Hematopoietic multipotent progenitor cell treated with erythropoietin and hydrocortisone succinate and interleukin-3 and kit ligand, for 6 days (in vitro differentiated cells): Measurements from ENCODE around the gene HNRNPL.
A peak's percentile ranks its signal among the peaks of the same experiment; 100 is the strongest.
"Not testable (repeated sequence)": the region's sequence is repeated elsewhere in the genome, so short reads cannot be mapped to it uniquely, and the experiment has no call there.

Source experiments
- DNase-seq: peaks from one replicate; pipeline ENCODE4 v3.0.0-alpha.2; 2015

The HNRNPL gene

DNA sequence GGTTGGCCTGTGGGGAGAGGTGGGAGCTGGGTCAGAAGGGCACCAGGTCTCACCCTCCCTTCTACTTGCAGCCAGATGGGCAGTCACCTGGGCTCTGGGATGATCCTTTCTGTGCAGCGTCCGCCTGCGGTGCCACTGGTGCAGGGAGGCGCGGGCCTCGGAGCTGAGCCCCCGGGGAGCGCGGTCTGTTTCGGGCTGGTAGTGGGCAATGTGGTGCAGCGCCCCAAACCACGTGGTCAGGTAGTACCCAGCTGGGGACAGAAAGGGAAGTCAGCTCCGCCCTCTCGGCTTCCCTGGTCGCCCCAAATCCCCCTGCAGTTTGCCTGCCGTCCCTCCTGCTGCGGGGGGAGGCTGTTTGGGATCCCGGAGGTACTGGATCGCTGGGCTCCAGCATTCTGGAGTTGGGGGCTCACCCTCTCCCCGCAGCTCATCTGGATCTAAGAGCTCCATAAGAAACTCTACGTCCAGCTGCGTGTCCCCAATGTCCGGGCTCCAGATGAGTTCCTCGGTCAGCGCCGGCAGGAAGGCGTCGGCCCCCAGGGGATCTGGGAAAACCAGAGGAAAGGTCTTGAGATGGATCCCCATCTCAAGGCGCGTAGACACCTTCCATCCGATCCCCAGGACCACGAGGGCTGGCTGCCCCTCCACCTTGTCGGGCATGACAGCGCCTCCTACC is 19.5 kb upstream of the HNRNPL start:
- DNase-seq, result peak; percentile 69

DNA sequence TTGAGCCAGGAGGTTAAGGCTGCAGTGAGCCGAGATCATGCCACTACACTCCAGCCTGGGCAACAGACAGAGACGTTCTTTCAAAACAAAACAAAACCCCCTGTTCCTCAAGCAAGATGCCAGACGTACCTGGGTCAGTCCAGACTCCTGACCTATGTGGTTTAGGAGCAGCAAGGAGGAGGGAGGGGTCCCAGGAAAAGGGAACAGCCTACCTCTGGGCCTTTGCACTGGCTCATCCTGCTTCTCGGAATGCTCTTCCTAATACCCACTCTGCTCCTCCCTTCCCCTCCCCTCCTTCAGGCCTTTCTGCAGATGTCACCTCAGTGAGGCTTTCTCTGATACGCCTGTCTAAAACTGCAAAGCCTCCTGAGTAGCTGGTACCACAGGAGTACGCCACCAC is 18.8 kb upstream of the HNRNPL start:
- DNase-seq, result no peak

DNA sequence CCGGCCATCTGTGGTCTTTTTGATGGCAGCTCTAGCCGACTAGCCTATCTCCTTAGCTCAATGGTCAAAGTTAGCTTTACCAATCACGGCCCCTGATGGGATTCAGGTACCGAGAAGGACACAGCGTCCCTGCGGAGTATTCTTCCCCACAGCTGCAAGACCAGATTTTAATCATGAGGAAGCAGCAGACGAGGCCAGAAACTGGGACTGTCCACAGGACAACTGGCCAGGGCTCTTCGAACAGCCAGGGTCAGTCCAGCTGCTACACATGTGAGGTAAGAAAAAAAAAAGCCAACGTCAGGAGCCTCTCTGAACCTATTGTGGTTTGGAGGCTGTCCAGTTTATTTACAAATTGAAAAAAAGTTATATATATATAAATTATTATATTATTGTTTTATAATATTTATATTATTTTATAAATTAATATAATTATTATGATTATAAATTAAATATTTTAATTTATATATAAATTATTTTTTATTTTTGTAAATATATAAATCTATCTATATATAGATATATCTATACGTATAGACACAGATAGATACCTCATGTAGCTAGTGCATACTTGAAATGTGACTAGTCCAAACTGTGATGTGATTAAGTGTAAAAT is 17.5 kb upstream of the HNRNPL start:
- no peak for DNase-seq

DNA sequence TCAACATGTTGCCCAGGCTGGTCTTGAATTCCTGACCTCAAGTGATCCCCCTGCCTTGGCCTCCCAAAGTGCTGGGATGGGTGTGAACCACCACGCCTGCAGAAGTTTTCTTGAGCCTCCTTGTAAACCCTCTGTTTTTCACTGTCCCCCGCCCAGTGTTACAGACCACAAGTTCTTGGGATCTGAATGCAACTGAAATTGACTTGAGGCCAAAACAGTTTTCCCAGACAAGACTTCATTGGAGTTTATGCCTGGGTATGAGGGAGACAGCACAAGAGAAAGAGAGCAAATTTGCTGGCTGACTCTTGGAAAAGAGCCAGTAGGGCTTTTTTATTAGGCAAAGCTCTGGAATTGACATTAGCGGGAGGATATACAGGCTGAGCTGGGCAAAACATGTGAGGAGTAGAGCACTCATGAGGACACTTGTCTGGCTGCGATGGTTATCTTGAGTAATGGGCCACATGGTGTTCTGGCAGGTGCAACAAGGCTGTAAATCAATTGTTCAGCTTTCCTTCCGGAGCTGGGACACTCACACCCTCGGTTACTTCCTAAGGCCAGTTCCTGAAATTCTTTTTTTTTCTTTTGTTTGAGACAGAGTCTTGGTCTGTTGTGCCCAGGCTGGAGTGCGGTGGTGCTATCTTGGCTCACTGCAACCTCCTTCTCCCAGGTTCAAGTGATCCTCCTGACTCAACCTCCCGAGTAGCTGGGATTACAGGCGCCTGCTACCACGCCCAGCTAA is 12.7 kb upstream of the HNRNPL start:
- peak; percentile 75 for DNase-seq

DNA sequence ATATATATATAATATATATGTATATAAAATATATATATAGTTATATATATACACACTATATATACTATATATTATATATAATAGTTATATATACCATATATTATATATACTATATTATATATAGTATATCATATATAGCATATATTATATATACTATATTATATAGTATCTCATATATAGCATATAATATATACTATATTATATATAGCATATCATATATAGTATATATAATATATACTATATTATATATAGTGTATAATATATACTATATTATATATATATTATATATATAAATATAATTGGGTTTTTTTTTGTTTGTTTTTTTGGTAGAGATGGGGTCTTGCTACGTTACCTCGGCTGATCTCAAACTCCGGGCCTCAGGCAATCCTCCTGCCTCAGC is 11.6 kb upstream of the HNRNPL start:
- no peak for DNase-seq

DNA sequence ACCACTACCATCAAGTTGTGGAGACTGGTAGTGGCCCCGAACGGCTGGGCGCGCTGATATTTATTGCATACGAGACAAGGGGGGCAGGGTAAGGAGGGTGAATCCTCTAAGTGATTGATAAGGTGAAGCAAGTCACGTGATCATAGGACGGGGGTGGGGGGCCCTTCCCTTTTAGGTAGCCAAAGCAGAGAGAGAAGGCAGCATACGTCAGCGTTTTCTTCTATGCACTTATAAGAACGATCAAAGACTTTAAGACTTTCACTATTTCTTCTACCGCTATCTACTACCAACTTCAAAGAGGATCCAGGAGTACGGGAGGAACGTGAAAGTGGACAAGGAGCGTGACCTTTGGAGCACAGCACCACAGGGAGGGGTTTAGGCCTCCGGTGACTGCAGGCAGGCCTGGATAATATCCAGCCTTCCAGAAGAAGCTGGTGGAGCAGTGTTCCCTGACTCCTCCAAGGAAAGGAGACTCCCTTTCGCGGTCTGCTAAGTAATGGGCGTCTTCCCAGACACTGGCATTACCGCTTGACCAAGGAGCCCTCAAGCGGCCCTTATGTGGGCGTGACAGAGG is 9.9 kb upstream of the HNRNPL start:
- not testable (repeated sequence) for DNase-seq

DNA sequence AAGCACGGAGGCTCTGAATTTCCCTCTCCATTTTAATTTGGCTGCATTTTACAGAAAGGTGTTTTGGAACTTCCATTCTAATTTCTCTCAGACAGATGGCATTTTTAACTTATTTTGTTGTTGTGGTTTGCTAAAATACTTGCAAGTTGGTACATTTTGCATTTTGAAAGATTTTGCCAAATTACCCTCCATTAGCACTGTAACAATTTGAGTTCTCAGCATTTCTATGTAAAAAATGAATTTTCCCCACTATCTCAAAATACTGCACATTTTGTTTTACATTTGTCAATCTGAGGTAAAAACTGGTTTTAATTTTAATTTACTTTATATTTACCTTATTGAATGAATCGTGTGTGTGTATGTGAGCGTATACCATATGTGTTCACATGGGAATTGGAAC is 7.0 kb upstream of the HNRNPL start:
- no peak for DNase-seq

DNA sequence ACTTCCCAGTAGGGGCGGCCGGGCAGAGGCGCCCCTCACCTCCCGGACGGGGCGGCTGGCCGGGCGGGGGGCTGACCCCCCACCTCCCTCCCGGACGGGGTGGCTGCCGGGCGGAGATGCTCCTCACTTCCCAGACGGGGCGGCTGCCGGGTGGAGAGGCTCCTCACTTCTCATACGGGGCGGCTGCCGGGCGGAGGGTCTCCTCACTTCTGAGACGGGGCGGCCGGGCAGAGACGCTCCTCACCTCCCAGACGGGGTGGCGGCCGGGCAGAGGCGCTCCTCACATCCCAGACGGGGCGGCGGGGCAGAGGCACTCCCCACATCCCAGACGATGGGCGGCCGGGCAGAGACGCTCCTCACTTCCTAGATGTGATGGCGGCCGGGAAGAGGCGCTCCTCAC is 6.0 kb upstream of the HNRNPL start:
- DNase-seq, result not testable (repeated sequence)

DNA sequence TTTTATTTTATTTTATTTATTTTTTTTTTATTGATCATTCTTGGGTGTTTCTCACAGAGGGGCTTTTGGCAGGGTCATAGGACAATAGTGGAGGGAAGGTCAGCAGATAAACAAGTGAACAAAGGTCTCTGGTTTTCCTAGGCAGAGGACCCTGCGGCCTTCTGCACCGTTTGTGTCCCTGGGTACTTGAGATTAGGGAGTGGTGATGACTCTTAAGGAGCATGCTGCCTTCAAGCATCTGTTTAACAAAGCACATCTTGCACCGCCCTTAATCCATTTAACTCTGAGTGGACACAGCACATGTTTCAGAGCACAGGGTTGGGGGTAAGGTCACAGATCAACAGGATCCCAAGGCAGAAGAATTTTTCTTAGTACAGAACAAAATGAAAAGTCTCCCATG is 5.2 kb upstream of the HNRNPL start:
- peak; percentile 40 for DNase-seq

DNA sequence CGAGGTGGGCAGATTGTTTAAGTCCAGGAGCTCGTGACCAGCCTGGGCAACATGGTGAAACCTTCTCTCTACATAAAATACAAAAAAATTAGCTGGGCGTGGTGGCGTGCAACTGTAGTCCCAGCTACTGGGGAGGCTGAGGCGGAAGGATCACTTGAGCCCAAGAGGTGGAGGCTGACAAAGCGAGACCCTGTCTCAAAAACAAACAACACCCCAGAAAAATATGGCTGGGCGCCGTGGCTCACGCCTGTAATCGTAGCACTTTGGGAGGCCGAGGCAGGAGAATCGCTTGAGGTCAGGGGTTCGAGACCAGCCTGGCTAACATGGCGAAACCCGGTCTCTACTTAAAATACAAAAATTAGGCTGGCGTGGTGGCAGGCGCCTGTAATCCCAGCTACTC is 3.4 kb upstream of the HNRNPL start:
- DNase-seq, result no peak

DNA sequence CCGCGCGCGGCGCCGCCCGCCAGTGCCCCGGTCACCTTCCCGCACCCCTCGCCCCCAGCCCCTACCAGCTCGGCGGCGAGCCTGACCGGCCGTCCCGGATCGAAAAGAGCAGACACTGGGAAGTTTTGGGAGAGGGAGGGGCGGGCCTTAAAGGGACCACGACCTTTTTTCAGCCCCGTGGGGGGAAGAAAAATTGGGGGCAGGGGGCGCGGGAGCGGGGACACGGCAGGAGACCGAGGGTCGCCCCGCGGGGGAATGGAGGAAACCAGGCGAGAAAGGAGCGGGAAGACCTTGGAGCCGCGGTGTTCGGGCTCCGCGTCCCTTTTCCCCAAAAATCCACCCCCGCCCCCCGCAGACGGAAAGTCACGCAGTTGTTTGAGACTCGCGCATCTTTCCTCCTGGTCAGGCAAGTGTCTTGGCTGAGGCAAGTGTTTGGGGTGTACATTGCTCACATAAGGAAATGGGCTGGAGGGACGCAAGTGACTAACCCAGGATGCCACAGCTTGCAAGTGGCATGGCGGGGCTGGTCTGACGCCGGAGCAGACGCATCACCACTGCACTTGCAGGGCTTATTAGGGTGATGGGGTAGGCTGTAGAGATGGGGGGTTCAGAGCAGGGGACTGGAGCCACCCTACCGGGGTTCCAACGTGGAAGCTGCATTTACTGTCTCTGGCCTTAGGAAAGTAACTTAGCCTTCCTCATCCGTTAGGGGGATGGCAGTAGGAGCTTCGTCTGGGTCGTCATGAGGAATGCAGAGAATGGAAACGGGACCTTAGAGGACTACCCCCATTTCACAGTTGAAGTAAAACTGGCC is 2.7 kb upstream of the HNRNPL start:
- peak; percentile 70 for DNase-seq

DNA sequence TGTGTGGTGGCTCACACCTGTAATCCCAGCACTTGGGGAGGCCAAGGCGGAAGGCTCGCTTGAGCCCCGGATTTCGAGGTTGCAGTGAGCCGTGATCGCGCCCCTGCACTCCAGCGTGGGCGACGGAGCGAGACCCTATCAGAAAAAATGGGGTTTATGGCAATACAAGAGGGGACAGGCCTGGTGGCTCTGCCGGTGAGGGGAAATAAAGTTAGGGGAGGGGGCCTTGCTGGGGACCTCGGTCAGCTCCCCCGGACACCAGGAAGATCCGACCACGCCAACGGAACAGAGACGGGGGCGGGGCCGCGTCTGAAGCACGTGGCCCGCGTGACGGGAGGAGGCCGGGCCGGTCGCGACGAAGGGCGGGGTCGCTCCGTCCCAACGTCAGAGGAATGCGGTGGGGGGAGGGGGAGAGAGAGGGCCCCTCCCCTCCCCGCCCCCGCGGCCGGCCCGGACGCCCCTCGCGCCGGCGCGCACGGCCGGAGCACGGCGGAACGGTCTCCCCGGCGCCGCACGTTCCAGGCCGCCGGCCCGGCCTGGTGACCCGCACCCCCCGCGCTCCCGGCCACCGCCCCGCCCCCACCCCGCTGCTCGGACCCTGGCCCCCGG is 1.9 kb upstream of the HNRNPL start:
- peak; percentile 98 for DNase-seq

DNA sequence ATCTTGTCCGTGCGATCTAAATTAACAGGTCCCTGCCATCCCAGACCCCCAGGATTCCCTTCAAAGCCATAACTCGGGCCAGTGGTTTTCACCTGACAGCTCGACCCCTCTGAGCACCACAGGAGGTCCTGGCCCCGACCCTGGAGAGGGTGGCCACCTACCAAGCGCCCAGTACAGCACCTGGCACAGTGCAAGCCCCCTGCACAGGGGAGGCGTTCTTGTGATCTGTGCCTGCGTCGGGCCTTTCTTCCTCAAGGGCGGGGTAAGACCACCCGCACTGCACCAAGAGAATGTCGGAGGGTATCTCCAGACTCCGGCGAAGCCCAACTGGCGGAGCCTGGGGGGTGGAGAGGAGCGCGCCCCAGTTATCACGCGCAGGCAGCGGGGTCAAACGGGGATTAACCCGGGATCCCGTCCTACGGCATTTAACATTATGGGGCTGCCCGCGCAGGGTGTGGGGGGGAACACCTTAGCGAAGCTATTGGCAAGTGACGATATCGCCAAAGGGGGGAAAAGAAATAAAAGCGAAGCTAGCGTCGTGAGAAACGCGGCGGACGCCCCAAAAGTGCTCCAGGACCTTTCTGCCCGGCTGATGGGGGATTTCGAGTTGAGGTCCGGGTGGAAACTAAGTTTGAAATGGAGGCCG is 1.3 kb upstream of the HNRNPL start:
- DNase-seq, result peak; percentile 73

DNA sequence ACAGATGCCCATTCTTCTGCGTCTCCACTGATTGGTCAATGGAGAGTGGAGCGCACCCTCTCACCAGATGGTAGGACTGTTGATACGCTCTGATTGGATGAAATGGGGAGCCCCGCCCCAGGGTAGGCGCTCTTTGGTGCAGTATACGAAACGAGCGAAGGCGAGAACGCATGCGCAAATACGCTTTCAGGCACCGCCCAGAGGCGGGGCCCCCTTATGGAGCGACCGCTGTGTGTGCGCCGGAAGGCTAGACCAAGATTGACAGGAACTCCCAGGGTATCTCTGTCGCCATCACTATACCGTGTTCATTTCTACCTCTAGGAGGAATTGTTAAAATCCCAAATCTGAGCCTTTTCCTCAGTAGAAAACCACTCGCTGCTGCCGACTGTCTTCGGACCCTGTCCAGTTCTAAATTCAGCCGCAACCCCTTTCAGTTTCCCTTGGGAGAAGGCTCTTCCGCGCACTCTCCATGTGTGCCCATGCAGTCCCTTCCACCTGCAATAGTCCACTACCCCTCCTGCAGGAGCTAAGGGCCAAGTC is 720 bp upstream of the HNRNPL start:
- DNase-seq, result no peak

DNA sequence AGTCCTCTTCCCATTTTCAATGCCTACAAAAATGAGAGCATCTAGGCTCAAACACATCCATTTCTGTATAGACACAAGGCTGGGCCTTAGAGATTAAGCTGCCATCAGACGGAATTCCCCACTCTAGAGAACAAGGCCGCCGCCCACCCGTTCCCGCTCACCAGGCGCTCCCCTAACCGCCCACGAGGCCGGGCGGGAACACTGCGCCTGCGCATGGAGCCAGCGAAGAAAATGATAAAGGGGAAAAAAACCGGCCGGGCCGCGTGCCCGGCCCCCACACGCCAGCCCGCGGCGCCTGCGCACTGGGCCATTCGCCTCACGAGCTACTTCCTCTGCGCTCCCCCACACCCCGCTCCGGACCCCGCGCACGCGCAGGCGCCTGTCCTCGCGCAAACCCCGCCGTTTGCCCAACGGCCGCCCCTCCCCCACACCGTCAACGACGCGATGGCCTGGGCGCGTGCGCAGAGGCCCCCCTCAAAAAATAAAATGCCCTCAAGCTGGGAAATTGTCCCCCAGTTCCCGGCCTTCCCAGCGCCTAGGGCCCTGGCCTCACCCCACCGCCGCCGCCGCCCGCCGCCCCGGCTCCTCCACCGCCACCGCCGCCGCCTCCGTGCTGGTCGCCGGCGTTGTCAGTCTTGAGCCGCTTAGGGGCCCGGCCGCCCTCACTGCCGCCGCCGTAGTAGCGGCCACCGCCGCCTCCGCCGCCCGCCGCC is 483 bp downstream of the HNRNPL start:
- peak; percentile 98 for DNase-seq

DNA sequence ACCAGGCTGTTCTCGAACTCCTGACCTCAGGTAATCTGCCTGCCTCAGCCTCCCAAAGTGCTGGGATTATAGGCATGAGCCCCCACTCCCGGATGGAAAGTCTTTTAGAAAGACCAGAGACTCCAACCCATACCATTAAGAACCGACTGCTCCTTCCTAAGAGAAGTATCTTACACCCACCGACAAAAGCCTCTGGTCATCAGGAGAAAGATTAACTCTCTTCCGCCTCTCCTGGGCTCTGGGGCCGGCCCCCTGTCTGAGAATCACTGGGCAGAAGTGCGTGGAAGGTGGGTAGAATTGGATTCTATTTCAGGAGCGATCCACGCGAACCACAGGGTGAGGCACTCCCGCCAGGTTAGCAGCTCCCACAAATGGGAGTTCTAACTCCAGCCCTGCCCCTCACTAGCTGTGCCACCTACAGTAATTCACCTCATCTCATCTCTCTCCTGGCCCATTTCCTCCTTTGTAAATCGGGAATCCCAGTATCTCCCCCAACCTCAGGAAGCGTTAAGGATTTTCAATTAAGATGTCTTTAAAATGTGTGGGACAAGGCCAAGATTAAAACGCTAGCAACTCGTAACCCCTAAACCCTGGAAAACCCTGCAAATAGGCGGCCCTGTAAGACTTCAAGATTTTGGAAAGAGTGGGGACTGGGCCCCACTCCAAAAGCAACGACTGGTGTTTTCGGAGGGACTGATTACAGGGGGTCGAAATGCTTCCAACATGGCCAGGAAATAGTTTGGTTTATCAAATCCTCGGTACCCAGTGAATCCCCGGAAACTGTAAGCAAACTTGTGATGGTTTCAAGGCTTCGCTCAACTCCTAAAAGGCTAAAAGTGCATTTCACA is 1.3 kb downstream of the HNRNPL start:
- DNase-seq, result no peak

DNA sequence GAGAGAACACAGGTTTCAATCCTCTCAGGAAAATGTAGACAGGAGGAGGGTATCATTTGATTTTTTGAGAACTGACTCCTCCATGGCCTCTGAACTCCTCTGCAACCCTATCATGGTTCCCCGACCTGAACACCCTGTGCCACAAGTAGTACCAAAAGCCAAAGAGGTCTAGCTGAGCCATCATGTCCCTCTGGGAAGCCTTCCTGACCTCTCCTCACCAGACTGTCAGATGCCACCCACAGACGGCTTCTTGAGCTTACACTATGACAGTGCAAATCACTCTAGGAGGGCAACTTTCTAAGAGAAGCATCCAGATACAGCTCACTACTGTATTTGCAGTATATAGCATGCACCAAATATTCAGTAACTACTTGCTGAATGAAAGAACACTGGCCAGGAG is 3.7 kb downstream of the HNRNPL start:
- DNase-seq, result no peak

DNA sequence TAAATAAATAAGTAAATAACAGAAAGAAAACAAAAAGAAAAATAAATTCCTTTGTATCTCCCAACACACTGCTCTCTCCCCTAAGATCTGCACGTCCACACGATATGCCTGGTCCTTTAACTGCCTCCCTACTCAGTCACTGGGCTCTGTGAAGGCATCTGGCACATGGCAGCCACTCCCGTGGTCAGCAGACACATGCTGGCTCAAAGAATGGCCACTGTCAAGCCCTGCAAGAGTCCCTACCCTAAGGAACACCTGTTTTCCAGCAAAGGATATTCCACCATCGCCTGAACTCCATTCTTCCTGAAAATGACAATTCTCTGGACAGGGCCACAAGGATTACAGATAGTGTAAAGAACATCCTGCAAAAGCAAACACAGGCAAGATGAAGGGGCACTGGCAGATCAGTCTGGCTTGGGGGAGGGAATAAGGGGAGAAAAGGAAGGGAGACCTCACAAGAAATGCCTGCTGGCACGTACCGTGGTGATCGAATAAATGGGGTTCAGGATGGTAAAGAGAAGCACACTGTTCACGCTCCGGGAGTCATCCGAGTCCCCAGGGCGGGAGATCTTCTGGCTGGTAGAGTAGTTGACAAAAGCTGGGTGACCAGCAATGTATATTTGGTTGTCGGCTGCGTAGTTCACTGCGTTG is 4.3 kb downstream of the HNRNPL start:
- no peak for DNase-seq

DNA sequence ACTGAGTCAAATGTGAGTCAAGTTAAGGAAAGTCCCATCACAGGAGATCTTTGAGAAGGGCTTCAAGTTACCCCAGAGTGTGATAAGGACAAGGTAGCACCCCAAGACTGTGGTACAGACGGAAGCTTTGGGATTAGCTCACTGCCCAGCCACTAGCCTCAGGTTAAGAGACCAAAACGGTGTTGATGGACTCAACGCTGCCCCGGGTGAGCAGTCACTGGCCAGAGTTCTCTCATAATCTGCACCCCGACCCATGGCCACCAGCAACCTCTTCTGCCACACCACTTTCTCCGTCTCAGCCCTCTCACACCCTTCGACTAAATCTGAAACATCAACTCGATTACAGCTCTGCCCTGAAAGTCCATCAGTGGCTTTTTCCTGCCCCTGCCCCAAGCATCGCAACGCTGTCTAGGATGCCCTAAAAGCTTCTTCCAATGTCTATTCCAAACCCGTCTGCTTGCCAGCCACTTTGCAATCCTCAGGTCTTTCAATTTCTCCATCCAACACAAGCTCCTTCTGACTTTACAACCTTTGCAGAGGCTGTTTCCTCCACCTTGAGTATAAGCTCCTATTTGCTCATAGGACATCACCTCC is 5.6 kb downstream of the HNRNPL start:
- no peak for DNase-seq
